ENCODE measurements around the gene SLC14A1.

Gene SLC14A1

GRCh38 chr18:45739268-45739667, 15.3 kb downstream of the SLC14A1 start:
- Histone ChIP-seq H3K4me3 (ENCODE audit: low read depth, low read length) (no peak overlapping the region), H3K27me3 (ENCODE audit: control insufficient read depth, insufficient read depth, low read length) (no peaks in the 10 kb centered on the region), H3K9me3 (ENCODE audit: control insufficient read depth, insufficient read depth, low read depth, low read length) (no peaks in the 10 kb centered on the region), H3K27ac (ENCODE audit: low read depth, low read length) (no peak overlapping the region), H3K4me1 (ENCODE audit: control insufficient read depth, insufficient read depth, low read length) (peaks cover 14% of the 10 kb centered on the region), H3K9ac (ENCODE audit: low read length) (no peak overlapping the region), H3K36me3 (ENCODE audit: control insufficient read depth, insufficient read depth, low read length) (no peaks in the 10 kb centered on the region)

- H3K9ac ChIP-seq (ENCODE audit: low read length), result no peak overlapping the region
- H3K4me3 ChIP-seq (ENCODE audit: low read depth, low read length), result no peak overlapping the region
- no peaks in the 10 kb centered on the region for H3K27me3 ChIP-seq (ENCODE audit: control insufficient read depth, insufficient read depth, low read length)
- H3K4me1 ChIP-seq (ENCODE audit: control insufficient read depth, insufficient read depth, low read length), result peaks cover 14% of the 10 kb centered on the region
- no peaks in the 10 kb centered on the region for H3K36me3 ChIP-seq (ENCODE audit: control insufficient read depth, insufficient read depth, low read length)
- H3K9me3 ChIP-seq (ENCODE audit: control insufficient read depth, insufficient read depth, low read depth, low read length), result no peaks in the 10 kb centered on the region
- no peak overlapping the region for H3K27ac ChIP-seq (ENCODE audit: low read depth, low read length)
These were observed 15.9 kb downstream of the SLC14A1 start for GRCh38 chr18:45739848-45740247.

GRCh38 chr18:45741056-45741455, 17.1 kb downstream of the SLC14A1 start:
- H3K27me3 ChIP-seq (ENCODE audit: control insufficient read depth, insufficient read depth, low read length), result no peaks in the 10 kb centered on the region
- peaks cover 14% of the 10 kb centered on the region for H3K4me1 ChIP-seq (ENCODE audit: control insufficient read depth, insufficient read depth, low read length)
- no peak overlapping the region for H3K4me3 ChIP-seq (ENCODE audit: low read depth, low read length)
- no peak overlapping the region for H3K9ac ChIP-seq (ENCODE audit: low read length)
- no peaks in the 10 kb centered on the region for H3K36me3 ChIP-seq (ENCODE audit: control insufficient read depth, insufficient read depth, low read length)
- H3K27ac ChIP-seq (ENCODE audit: low read depth, low read length), result no peak overlapping the region
- no peaks in the 10 kb centered on the region for H3K9me3 ChIP-seq (ENCODE audit: control insufficient read depth, insufficient read depth, low read depth, low read length)

- H3K9me3 ChIP-seq (ENCODE audit: control insufficient read depth, insufficient read depth, low read depth, low read length), result no peaks in the 10 kb centered on the region
- H3K27me3 ChIP-seq (ENCODE audit: control insufficient read depth, insufficient read depth, low read length), result no peaks in the 10 kb centered on the region
These were observed 22.0 kb downstream of the SLC14A1 start for GRCh38 chr18:45745817-45746461.

GRCh38 chr18:45748501-45748900, 24.5 kb downstream of the SLC14A1 start:
- Histone ChIP-seq H3K9ac (ENCODE audit: low read length) (no peak overlapping the region), H3K36me3 (ENCODE audit: control insufficient read depth, insufficient read depth, low read length) (no peaks in the 10 kb centered on the region), H3K9me3 (ENCODE audit: control insufficient read depth, insufficient read depth, low read depth, low read length) (no peaks in the 10 kb centered on the region), H3K4me3 (ENCODE audit: low read depth, low read length) (no peak overlapping the region), H3K27ac (ENCODE audit: low read depth, low read length) (no peak overlapping the region), H3K27me3 (ENCODE audit: control insufficient read depth, insufficient read depth, low read length) (no peaks in the 10 kb centered on the region), H3K4me1 (ENCODE audit: control insufficient read depth, insufficient read depth, low read length) (no peaks in the 10 kb centered on the region)

More at GRCh38 chr18:45745817-45746461, 22.0 kb downstream of the SLC14A1 start:
- Histone ChIP-seq H3K27ac (ENCODE audit: low read depth, low read length) (no peak overlapping the region), H3K36me3 (ENCODE audit: control insufficient read depth, insufficient read depth, low read length) (no peaks in the 10 kb centered on the region), H3K4me3 (ENCODE audit: low read depth, low read length) (no peak overlapping the region), H3K4me1 (ENCODE audit: control insufficient read depth, insufficient read depth, low read length) (no peaks in the 10 kb centered on the region), H3K9ac (ENCODE audit: low read length) (no peak overlapping the region)

GRCh38 chr18:45749918-45750689, 26.1 kb downstream of the SLC14A1 start:
- H3K9ac ChIP-seq (ENCODE audit: low read length), result no peak overlapping the region
- H3K36me3 ChIP-seq (ENCODE audit: control insufficient read depth, insufficient read depth, low read length), result no peaks in the 10 kb centered on the region
- no peaks in the 10 kb centered on the region for H3K9me3 ChIP-seq (ENCODE audit: control insufficient read depth, insufficient read depth, low read depth, low read length)
- H3K27ac ChIP-seq (ENCODE audit: low read depth, low read length), result no peak overlapping the region
- no peaks in the 10 kb centered on the region for H3K4me1 ChIP-seq (ENCODE audit: control insufficient read depth, insufficient read depth, low read length)
- H3K4me3 ChIP-seq (ENCODE audit: low read depth, low read length), result no peak overlapping the region
- H3K27me3 ChIP-seq (ENCODE audit: control insufficient read depth, insufficient read depth, low read length), result no peaks in the 10 kb centered on the region

- no peak overlapping the region for H3K4me3 ChIP-seq (ENCODE audit: low read depth, low read length)
- H3K27ac ChIP-seq (ENCODE audit: low read depth, low read length), result no peak overlapping the region
- H3K9me3 ChIP-seq (ENCODE audit: control insufficient read depth, insufficient read depth, low read depth, low read length), result no peaks in the 10 kb centered on the region; the same call in 1 of the 2 replicates
- no peaks in the 10 kb centered on the region for H3K4me1 ChIP-seq (ENCODE audit: control insufficient read depth, insufficient read depth, low read length)
- H3K27me3 ChIP-seq (ENCODE audit: control insufficient read depth, insufficient read depth, low read length), result no peaks in the 10 kb centered on the region
- no peaks in the 10 kb centered on the region for H3K36me3 ChIP-seq (ENCODE audit: control insufficient read depth, insufficient read depth, low read length)
- H3K9ac ChIP-seq (ENCODE audit: low read length), result no peak overlapping the region
These were observed 27.8 kb downstream of the SLC14A1 start for GRCh38 chr18:45751766-45752165.

GRCh38 chr18:45752681-45753080, 28.7 kb downstream of the SLC14A1 start:
- H3K9ac ChIP-seq (ENCODE audit: low read length), result no peak overlapping the region
- H3K4me1 ChIP-seq (ENCODE audit: control insufficient read depth, insufficient read depth, low read length), result no peaks in the 10 kb centered on the region
- H3K9me3 ChIP-seq (ENCODE audit: control insufficient read depth, insufficient read depth, low read depth, low read length), result peaks cover 3% of the 10 kb centered on the region; the same call in 1 of the 2 replicates
- no peaks in the 10 kb centered on the region for H3K36me3 ChIP-seq (ENCODE audit: control insufficient read depth, insufficient read depth, low read length)
- H3K27ac ChIP-seq (ENCODE audit: low read depth, low read length), result no peak overlapping the region
- no peak overlapping the region for H3K4me3 ChIP-seq (ENCODE audit: low read depth, low read length)
- H3K27me3 ChIP-seq (ENCODE audit: control insufficient read depth, insufficient read depth, low read length), result no peaks in the 10 kb centered on the region

GRCh38 chr18:45753286-45753685, 29.3 kb downstream of the SLC14A1 start:
- Histone ChIP-seq H3K9me3 (ENCODE audit: control insufficient read depth, insufficient read depth, low read depth, low read length) (peaks cover 3% of the 10 kb centered on the region; the same call in 1 of the 2 replicates), H3K4me1 (ENCODE audit: control insufficient read depth, insufficient read depth, low read length) (no peaks in the 10 kb centered on the region), H3K9ac (ENCODE audit: low read length) (no peak overlapping the region), H3K36me3 (ENCODE audit: control insufficient read depth, insufficient read depth, low read length) (no peaks in the 10 kb centered on the region), H3K27ac (ENCODE audit: low read depth, low read length) (no peak overlapping the region), H3K4me3 (ENCODE audit: low read depth, low read length) (no peak overlapping the region), H3K27me3 (ENCODE audit: control insufficient read depth, insufficient read depth, low read length) (no peaks in the 10 kb centered on the region)

GRCh38 chr18:45755934-45756333, 32.0 kb downstream of the SLC14A1 start:
- Histone ChIP-seq H3K27ac (ENCODE audit: low read depth, low read length) (no peak overlapping the region), H3K9me3 (ENCODE audit: control insufficient read depth, insufficient read depth, low read depth, low read length) (peaks cover 3% of the 10 kb centered on the region; the same call in 1 of the 2 replicates), H3K4me3 (ENCODE audit: low read depth, low read length) (no peak overlapping the region), H3K36me3 (ENCODE audit: control insufficient read depth, insufficient read depth, low read length) (no peaks in the 10 kb centered on the region), H3K9ac (ENCODE audit: low read length) (no peak overlapping the region), H3K27me3 (ENCODE audit: control insufficient read depth, insufficient read depth, low read length) (no peaks in the 10 kb centered on the region), H3K4me1 (ENCODE audit: control insufficient read depth, insufficient read depth, low read length) (peaks cover 9% of the 10 kb centered on the region)

GRCh38 chr18:45757005-45757404, 33.0 kb downstream of the SLC14A1 start:
- Histone ChIP-seq H3K27me3 (ENCODE audit: control insufficient read depth, insufficient read depth, low read length) (no peaks in the 10 kb centered on the region), H3K4me3 (ENCODE audit: low read depth, low read length) (no peak overlapping the region), H3K27ac (ENCODE audit: low read depth, low read length) (peak overlapping the region; percentile 31; the same call in 1 of the 2 replicates), H3K9ac (ENCODE audit: low read length) (no peak overlapping the region), H3K9me3 (ENCODE audit: control insufficient read depth, insufficient read depth, low read depth, low read length) (peaks cover 3% of the 10 kb centered on the region; the same call in 1 of the 2 replicates), H3K4me1 (ENCODE audit: control insufficient read depth, insufficient read depth, low read length) (peaks cover 12% of the 10 kb centered on the region), H3K36me3 (ENCODE audit: control insufficient read depth, insufficient read depth, low read length) (no peaks in the 10 kb centered on the region)

Measured in HUES6 (cell line).